CD1c-positive myeloid dendritic cell (primary cell): ENCODE results near the gene SCRG1.

Experiments used
- DNase-seq: peaks from one replicate; pipeline ENCODE4 v3.0.0-alpha.2; 2016; ENCODE audit errors: extremely low spot score

Gene SCRG1

DNA sequence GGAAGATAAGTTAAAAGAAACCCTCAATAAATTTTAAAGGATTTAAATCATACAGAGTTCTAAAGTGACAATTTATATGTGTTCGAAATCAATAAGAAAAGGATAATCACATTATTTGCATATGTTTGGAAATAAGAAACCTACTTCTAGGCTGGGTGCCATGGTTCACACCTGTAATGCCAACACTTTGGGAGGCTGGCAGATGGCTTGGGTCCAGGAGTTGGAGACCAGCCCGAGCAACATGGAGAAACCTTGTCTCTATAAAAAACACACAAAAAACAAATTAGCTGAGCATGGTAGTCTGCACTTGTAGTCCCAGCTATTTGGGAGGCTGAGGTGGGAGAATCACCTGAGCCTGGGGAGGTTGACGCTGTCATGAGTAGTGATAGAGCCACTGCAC lies 36.2 kb downstream of the SCRG1 start:
- no peak for DNase-seq

DNA sequence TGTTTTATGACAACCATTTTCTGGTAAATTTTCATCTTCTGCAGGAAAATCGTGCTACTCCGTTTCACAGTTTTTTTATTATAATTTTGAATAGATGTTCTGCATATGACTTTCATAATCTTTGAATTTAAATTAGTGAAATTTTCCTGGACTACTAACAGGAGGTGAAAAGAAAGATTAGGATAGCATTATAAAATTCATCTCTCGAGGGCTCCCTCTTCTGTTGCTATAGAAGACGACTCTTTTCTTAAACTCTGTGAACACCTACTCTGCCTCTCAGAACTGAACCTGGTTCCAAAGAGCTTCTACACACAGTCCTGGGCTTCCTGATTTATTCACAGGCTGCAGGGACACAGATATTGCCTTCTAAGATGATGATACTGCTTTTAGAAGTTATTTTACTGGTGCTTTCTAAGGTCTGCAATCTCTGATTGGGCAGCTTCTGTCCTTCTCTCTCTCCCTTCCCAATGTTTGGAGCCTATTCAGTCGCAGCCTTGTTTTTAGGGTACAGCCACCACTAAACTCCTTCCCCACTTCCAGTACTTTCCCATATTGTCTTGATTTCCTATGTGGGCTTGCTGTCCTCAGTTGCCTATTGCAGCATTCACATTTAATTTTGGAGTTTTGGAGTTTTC lies 38.2 kb downstream of the SCRG1 start:
- DNase-seq, result no peak

DNA sequence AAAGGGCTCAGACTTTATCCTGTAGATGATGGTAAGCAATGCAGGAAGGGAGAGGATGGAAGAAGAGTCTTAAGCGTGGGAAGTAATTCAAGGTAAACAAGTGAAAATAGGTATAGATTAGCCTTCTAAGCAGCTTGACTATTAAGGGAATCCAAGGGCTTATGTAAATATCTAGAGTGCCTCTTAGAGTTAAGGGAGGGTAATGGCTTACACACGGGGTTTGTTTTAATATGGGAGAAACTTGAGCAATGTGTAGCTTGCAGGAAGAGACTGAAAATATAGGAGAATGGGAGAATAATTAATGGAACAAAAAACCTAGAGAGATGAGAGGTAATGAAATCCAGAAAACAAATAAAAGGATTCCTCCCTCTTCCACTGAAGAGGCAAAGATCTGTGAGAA lies 41.0 kb downstream of the SCRG1 start:
- no peak for DNase-seq

DNA sequence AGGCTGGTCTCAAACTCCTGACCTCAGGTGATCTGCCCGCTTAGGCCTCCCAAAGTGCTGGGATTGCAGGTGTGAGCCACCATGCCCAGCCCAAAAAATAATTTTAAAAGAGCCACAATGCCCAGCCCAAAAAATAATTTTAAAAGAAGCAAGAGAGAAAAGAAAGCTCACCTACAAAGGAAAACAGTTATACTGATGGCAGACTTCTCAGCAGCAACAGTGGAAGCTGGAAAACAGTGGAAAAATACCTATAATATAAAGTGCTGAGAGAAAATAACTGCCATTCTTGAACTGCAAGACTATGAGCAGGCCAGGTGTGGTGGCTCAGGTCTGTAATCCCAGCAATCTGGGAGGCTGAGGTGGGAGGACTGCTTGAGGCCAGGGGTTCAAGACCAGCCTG lies 51.4 kb downstream of the SCRG1 start:
- DNase-seq, result no peak

DNA sequence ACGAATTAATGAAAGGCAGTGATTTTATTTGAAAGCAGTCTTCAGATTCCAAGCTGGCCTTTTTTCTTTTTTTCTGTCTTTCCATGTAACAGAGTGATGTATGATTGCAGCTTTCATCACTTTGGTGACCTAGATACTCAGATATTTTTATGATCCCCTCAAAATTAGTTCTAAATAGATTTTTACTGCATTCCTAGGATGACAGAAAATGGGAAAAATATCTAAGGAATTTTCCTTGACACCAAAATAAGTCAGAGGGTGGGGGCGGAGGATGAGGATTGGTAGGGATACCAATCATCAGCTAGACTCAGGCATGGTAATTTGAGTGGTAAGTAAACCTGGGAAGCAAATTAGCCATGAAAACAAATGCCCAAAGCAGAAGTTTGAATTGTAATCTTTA lies 52.8 kb downstream of the SCRG1 start:
- DNase-seq, result no peak

DNA sequence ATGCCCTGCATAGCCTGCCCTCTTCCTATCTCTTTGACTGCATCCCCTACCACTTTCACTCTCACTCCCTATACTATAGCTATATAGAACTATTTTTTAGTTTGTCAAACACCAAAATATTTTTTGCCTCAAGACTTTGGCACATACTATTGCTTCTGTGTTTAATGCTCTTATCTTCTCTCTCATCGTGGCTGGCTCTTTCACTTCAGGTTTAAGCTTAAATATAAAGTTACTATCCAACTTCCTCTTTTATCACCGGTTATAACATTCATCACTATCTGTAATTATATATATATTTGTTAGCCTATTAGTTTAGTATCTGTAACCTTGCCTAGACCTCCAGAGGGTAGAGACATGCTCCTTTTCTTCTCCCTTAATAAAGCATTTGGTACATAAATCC lies 53.3 kb downstream of the SCRG1 start:
- peak; percentile 18 for DNase-seq

- DNase-seq, result no peak
These were observed 55.0 kb downstream of the SCRG1 start for GRCh38 chr4:173343832-173344397.

DNA sequence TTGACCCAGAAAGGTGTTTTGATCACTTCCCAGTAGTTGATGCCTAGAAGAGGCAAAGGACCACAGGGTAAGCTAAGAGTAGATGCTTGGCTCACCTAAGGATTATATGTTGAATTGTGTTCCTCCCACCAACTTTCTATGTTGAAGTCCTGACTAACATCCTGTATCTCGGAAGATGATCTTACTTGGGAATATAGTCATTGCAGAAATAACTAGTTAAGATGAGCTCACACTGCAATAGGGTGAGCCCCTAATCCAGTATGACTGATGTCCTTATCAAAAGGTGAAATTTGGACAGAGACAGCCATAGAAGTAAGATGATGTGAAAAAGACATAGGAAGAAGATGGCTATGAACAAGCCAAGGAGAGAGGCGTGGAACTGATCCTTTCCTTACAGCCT lies 61.5 kb downstream of the SCRG1 start:
- no peak for DNase-seq

GRCh38 chr4:173334891-173335752 lies 63.8 kb downstream of the SCRG1 start:
- DNase-seq, result peak; percentile 66
